ENCODE results near the gene FBXO41. TPM values are rescaled to one million over a fixed set of nuclear protein-coding genes. Genes with fewer than 3 reads are reported as not detected.

Gene FBXO41
- total and polyA plus RNA-seq, 9 of the 15 experiments (the other 6 are each of a cell fraction or from before 2014, with no cell fraction given), result 0.21 to 8.2 (median 3.5) TPM

GRCh38 chr2:73264783-73265182, 19.5 kb downstream of the FBXO41 start:
- H3K4me3 ChIP-seq, result no peak overlapping the region
- BruUV-seq (replicated peaks), result no TSS peak
- H3K4me1 ChIP-seq (replicated peaks in 1 of 2; ENCODE audit: control insufficient read depth in 2 of 2, insufficient read depth in 2 of 2, low read length in 2 of 2), result peaks cover 2 to 9% of the 10 kb centered on the region in 2 experiments; a peak in 2 of 5 replicates
- in situ Hi-C loops (cut with MboI) (no loop called here), intact Hi-C loops (cut with micrococcal nuclease) (loop anchor here (5.0 kb wide), 1 partner anchor 177 kb away; no protein-coding TSS in a partner anchor)
- TF ChIP-seq EP400 (IDR thresholded peaks at IDR 0.05), result no peak
- TF ChIP-seq ZNF280A (IDR thresholded peaks at IDR 0.05; ENCODE audit: low read depth, partially characterized antibody), result no peak
- TF ChIP-seq CBFB (CRISPR knock-in tag; IDR thresholded peaks at IDR 0.05), result no peak
- no peak for TF ChIP-seq MXI1 (IDR thresholded peaks at IDR 0.05; ENCODE audit: low read depth, low read length)
- TF ChIP-seq ZNF589 (CRISPR knock-in tag; IDR thresholded peaks at IDR 0.05; ENCODE audit: low read depth), result no peak
- no peak for TF ChIP-seq NFIC (IDR thresholded peaks at IDR 0.05)
- TF ChIP-seq ERF (CRISPR knock-in tag; IDR thresholded peaks at IDR 0.05), result no peak
- no peak for TF ChIP-seq POLR2A (conservative IDR thresholded peaks at IDR 0.05)
- H3K9ac ChIP-seq (ENCODE audit: insufficient read depth in 1 of 2, low read depth in 2 of 2, low read length in 2 of 2), result no peak overlapping the region
- 24% methylated on average over 4 of the region's 4 CpGs for WGBS (ENCODE audit: insufficient coverage, low coverage, missing lambda C conversion rate)
- ChIA-PET POLR2A (interaction anchor here (0.6 to 1.1 kb wide), 2 partner anchors 11 to 306 kb away, joined by 3 read pairs; no protein-coding TSS in a partner anchor), CTCF (ENCODE audit: low intra/inter-chr PET ratio) (no interaction called here)
- no peak overlapping the region for H3K27ac ChIP-seq (ENCODE audit: extremely low read depth, low read depth, low read length)
- DNase-seq (ENCODE audit: extremely low read depth in 1 of 4, low spot score in 3 of 4), result no peak
- H3K27me3 ChIP-seq (ENCODE audit: control insufficient read depth in 2 of 2, insufficient read depth in 2 of 2, low read length in 2 of 2), result peaks cover 0 to 3% of the 10 kb centered on the region in 2 experiments; a peak in 1 of 5 replicates
- H3K4me2 ChIP-seq (ENCODE audit: insufficient read depth, low read length), result no peak overlapping the region
- no peak for FAIRE-seq
- H3K36me3 ChIP-seq (ENCODE audit: control insufficient read depth, insufficient read depth, low read length), result peaks cover 6% of the 10 kb centered on the region; the same call in 1 of the 3 replicates
- no peaks in the 10 kb centered on the region for H3K79me2 ChIP-seq (ENCODE audit: control insufficient read depth, insufficient read depth, low read length)
- peaks cover 3% of the 10 kb centered on the region; the same call in 1 of the 2 replicates for H4K20me1 ChIP-seq (replicated peaks; ENCODE audit: control insufficient read depth, insufficient read depth, low read length)
- no peak for ATAC-seq
- no peaks in the 10 kb centered on the region for H3K9me3 ChIP-seq (replicated peaks; ENCODE audit: control insufficient read depth, insufficient read depth, low read depth, low read length)
- no peak overlapping the region for H2AFZ ChIP-seq (ENCODE audit: low read depth, low read length)
- no peaks in the 10 kb centered on the region for H3K9me1 ChIP-seq (ENCODE audit: control insufficient read depth, insufficient read depth, low read length)
